BLaER1 (cell line): ENCODE results near the gene INTS11.
A peak's percentile ranks its signal among the peaks of the same experiment; 100 is the strongest.

Experiments used
- H3K27ac ChIP-seq: shearing (Covaris generic); formaldehyde crosslinking; 2 replicates; pipeline ENCODE4 v1.8.1; 2022
- H3K27me3 ChIP-seq: shearing (Covaris generic); formaldehyde crosslinking; 2 replicates; pipeline ENCODE4 v1.8.1; 2022
- H3K36me3 ChIP-seq: shearing (Covaris generic); formaldehyde crosslinking; 2 replicates; pipeline ENCODE4 v1.8.1; 2022
- H3K4me1 ChIP-seq: shearing (Covaris generic); formaldehyde crosslinking; 2 replicates; pipeline ENCODE4 v1.8.1; 2022
- H3K4me2 ChIP-seq: shearing (Covaris generic); formaldehyde crosslinking; 2 replicates; pipeline ENCODE4 v1.8.1; 2022
- H3K4me3 ChIP-seq: shearing (Covaris generic); formaldehyde crosslinking; 2 replicates; pipeline ENCODE4 v1.8.1; 2022
- H3K9ac ChIP-seq: shearing (Covaris generic); formaldehyde crosslinking; 2 replicates; pipeline ENCODE4 v1.8.1; 2022
- H3K9me3 ChIP-seq: shearing (Covaris generic); formaldehyde crosslinking; 2 replicates; pipeline ENCODE4 v1.8.1; 2022
- H4K20me1 ChIP-seq: shearing (Covaris generic); formaldehyde crosslinking; 2 replicates; pipeline ENCODE4 v1.8.1; 2022
- Cebpa-rat ChIP-seq: shearing (Covaris generic); IDR thresholded peaks from 2 replicates; pipeline ENCODE4 v1.8.1; 2022

The INTS11 gene

DNA sequence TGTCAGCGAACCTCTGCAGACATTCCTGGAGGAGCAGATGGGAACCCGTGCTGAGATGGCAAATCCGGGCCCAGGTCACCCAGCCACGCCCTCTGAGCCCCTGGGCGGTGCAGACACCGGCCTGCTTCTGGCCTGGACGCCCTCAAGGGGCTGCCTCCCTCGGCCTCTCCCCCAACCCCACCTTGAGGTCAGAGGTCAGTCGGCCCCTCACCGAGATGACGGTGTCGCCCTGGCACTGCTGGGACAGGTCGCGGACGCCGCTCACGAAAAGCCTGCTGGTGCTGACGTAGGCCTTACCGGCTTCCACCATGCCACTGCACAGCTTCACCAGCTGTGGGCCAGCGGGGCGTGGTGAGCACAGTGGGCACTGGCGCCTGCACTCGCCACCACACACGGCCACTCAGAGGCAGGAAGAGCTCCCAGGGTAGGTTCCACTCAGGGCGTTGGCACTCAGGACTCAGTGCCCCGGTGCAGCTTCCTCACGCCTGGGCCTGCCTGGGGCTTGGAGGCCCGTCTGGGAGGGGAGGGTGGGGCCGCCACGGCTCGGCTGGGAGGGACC, 21.4 kb downstream of the INTS11 start:
- 0 out of 2 replicates have a peak overlapping the region, but pooled peaks have one; percentile 6 for H3K27ac ChIP-seq
- peaks cover 60% of the 10 kb centered on the region for H3K4me1 ChIP-seq
- H3K9ac ChIP-seq: no peak overlapping the region
- H3K9me3 ChIP-seq: no peaks in the 10 kb centered on the region
- no peak overlapping the region for H3K4me3 ChIP-seq
- 0 out of 2 replicates have a peak overlapping the region, but pooled peaks have one; percentile 99 for H3K4me2 ChIP-seq
- TF ChIP-seq Cebpa-rat: no peak
- H3K27me3 ChIP-seq: no peaks in the 10 kb centered on the region
- peaks cover 92% of the 10 kb centered on the region for H4K20me1 ChIP-seq
- H3K36me3 ChIP-seq: peaks cover under 1% of the 10 kb centered on the region; the same call in 1 of the 2 replicates

DNA sequence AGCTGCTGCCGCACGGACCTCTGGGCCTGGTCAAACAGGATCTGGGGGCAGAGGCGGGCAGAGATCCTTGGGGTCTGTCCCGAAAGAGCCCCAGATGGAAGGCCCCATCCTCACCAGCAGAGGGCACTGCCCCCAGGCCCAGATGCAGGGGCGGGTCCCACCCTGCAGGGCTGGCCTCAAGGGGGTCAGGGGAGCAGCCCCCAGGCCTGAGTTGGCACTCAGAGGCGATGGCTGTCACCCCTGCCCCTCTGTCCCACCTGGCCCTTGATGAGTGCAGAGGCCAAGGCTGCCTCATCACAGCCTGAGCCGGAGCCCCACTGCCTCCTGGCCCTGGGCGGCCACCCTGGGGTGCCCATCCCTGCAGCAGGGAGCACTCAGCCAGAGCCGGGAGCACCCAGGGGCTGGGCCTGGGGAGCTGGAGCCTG, 22.4 kb downstream of the INTS11 start:
- H4K20me1 ChIP-seq: peaks cover 91% of the 10 kb centered on the region
- H3K4me3 ChIP-seq: no peak overlapping the region
- no peaks in the 10 kb centered on the region for H3K27me3 ChIP-seq
- H3K36me3 ChIP-seq: peaks cover 7% of the 10 kb centered on the region; the same call in 1 of the 2 replicates
- no peak overlapping the region for H3K9ac ChIP-seq
- H3K27ac ChIP-seq: no peak overlapping the region
- H3K9me3 ChIP-seq: no peaks in the 10 kb centered on the region
- H3K4me1 ChIP-seq: peaks cover 59% of the 10 kb centered on the region
- no peak overlapping the region for H3K4me2 ChIP-seq
- no peak for TF ChIP-seq Cebpa-rat

DNA sequence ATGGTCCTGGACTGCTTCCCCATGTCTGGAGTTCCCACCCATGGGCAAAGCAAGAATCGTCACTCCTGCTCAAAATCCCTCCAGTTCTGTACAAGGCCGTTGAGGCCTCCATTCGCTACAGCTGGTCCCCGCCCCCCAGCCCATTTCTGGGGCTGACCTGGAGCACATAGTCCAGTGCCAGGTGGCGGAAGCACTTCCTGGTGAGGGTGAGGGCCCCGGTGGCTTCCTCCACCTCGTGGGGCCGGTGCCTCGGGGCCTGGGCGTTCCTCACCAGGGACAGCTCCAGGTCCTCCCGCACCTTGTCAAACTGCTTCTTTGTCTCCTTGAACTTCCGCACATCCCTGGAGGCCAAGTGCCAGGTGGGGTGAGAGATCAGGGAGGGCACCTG, 24.1 kb downstream of the INTS11 start:
- no peak for TF ChIP-seq Cebpa-rat
- Histone ChIP-seq H4K20me1 (peaks cover 74% of the 10 kb centered on the region), H3K4me3 (no peak overlapping the region), H3K4me1 (peaks cover 42% of the 10 kb centered on the region), H3K27ac (no peak overlapping the region), H3K9ac (no peak overlapping the region), H3K27me3 (no peaks in the 10 kb centered on the region), H3K4me2 (no peak overlapping the region), H3K9me3 (no peaks in the 10 kb centered on the region), H3K36me3 (peaks cover 20% of the 10 kb centered on the region)

DNA sequence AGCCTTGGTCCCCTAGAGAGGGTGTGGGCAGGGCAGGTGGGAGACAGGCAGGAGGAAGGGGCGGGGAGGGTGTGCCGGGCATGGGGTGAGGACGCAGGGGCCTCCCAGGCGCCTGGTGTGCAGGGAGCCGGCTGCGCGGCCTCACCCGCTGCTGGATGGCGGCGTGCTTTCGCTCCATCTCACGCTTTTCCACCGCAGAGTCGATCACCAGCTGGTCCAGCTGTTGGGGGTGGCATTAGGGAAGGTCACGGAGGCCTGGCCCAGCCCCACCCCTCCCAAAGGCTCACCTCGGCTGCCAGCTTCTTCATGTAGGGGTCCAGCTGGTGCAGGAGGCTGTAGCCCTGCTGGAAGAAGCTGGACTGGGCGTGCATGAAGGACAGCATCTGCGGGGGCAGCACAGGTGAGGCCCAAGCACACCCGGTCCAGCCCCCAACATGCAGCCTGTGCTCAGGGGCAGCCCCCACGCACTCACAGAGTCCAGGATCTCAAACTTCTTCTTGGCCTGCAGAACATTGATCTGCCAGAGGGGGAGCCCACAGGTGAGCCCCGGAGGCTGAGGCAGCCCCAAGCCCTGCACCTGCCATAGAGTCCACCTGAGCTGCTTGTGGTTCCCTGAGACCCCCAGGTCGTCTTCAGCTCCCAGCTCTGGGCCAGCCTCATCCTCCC, 24.6 kb downstream of the INTS11 start:
- Histone ChIP-seq H3K9ac (no peak overlapping the region), H3K27ac (no peak overlapping the region), H3K4me3 (no peak overlapping the region), H3K36me3 (peaks cover 25% of the 10 kb centered on the region), H3K27me3 (no peaks in the 10 kb centered on the region), H4K20me1 (peaks cover 70% of the 10 kb centered on the region), H3K4me1 (peaks cover 37% of the 10 kb centered on the region), H3K4me2 (peak overlapping the region; percentile 63; the same call in 1 of the 2 replicates), H3K9me3 (no peaks in the 10 kb centered on the region)
- no peak for TF ChIP-seq Cebpa-rat

DNA sequence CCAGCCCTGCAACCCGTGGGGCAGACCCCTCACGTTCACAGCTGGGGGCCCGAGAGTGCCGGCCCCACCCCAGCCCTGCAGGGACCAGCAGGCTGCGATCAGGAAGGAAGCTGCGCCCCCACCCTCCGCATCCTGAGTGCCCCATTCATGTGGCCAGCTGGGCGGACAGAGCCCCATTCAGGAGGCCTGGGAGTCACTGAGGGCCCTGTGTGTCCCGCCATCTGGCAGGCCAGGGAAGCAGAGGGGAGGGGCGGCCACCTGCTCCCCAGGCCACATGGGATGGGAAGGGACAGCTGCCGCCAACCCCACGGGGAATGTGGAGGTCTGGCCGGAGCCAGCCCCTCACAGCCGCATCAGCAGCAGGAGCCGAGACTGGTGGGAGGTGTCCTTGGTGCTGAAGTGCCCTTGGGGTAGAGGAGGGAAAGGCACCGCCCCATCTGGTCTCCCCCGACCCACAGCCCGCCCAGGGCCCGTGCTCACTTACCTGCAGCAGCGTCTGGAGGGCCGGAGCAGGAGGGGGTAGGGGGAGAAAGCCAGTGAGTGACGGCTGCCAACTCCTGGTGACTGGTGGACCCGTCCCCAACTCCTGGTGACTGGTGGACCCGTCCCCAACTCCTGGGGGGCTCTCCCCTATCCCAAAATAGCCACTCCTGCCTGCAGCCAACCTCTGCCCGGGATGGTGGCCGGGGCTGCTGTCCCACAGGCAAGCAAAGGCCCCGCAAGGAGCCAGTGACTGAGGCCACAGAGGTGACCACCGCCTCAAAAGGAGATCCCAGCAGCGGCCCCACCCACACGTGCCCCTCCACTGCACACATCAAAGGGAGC, 25.4 kb downstream of the INTS11 start:
- no peak overlapping the region for H3K27ac ChIP-seq
- H3K36me3 ChIP-seq: peaks cover 33% of the 10 kb centered on the region
- peaks cover 69% of the 10 kb centered on the region for H4K20me1 ChIP-seq
- H3K9ac ChIP-seq: no peak overlapping the region
- H3K4me3 ChIP-seq: no peak overlapping the region
- H3K4me1 ChIP-seq: peaks cover 30% of the 10 kb centered on the region
- H3K4me2 ChIP-seq: peak overlapping the region; percentile 63
- H3K9me3 ChIP-seq: no peaks in the 10 kb centered on the region
- H3K27me3 ChIP-seq: no peaks in the 10 kb centered on the region
- TF ChIP-seq Cebpa-rat: no peak

DNA sequence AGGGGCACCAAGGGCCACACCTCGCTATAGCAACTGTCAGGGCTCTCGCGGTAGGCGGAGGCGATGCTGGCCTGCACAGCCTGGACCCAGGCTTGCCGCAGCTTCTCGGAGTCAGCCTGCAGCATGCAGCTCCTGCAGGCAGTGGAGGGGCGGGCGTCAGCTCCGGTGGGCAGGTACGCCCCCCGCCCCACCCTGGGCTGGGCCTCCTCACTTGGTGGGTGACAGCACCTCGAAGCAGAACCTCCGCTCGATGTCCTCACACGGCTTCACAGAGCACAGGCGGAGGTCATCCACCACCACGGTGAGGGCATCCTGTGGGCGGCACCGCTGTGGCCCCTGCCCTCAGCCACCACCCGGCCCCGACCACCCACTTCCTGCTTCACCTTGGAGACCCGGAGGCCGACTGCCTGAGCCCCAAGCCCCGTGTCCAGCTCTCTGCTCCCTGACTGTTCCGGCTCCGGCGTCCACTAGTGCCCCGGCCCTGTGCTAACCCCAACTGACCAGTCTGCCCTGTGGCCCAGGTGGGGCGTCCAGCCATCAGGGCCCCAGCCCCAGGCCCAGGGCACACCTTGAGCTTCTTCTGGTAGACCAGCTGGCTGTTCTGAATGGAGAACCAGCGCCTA, 26.5 kb downstream of the INTS11 start:
- H4K20me1 ChIP-seq: peaks cover 58% of the 10 kb centered on the region
- H3K4me1 ChIP-seq: peaks cover 18% of the 10 kb centered on the region
- H3K4me2 ChIP-seq: no peak overlapping the region
- no peak overlapping the region for H3K4me3 ChIP-seq
- no peak for TF ChIP-seq Cebpa-rat
- no peak overlapping the region for H3K27ac ChIP-seq
- peaks cover 40% of the 10 kb centered on the region for H3K36me3 ChIP-seq
- H3K9me3 ChIP-seq: no peaks in the 10 kb centered on the region
- H3K27me3 ChIP-seq: no peaks in the 10 kb centered on the region
- no peak overlapping the region for H3K9ac ChIP-seq

DNA sequence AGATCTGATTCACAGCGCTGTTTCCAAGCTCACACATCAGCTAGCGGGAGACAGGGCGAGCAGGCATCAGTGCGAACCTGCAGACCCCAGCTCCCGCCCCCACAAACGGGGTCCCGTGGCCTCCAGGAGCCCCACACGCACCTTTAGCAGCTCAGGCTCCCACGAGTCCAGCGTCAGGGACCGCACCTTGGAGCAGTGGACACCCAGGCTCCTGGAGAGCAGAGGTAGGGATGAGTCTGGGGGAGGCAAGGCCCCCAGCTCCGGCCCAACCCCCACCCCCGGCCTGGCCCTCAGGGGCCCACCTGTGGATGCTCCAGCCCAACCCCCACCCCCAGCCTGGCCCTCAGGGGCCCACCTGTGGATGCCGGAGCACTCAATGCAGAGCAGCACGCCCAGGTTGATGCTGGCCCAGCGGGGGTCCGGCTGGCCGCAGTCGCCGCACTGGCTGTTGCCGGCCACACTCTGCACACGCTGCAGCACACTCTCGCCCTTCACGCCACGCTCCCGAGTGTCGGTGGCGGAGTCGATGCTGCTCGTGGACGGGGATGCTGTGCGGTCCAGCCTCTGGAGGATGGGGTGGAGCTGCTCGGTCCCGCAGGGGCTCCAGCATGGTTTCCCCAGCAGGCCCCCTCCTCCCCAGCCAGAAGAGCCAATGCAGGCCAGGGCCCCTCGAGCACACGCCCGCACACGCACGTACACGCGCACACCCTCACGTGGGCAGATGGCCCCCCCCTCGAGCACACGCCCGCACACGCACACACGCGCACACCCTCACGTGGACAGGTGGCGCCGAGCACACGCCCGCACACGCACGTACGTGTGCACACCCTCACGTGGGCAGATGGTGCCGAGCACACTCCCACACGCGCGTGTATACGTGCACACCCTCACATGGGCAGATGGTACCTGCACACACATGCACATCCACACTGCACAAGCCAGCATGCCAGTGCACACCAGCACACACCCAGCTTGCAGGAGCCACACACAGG, 28.1 kb downstream of the INTS11 start:
- H3K27me3 ChIP-seq: no peaks in the 10 kb centered on the region
- no peak overlapping the region for H3K4me2 ChIP-seq
- H4K20me1 ChIP-seq: peaks cover 56% of the 10 kb centered on the region
- no peaks in the 10 kb centered on the region for H3K9me3 ChIP-seq
- no peak overlapping the region for H3K9ac ChIP-seq
- H3K4me1 ChIP-seq: peaks cover 29% of the 10 kb centered on the region
- H3K27ac ChIP-seq: no peak overlapping the region
- no peak overlapping the region for H3K4me3 ChIP-seq
- no peak for TF ChIP-seq Cebpa-rat
- peaks cover 42% of the 10 kb centered on the region for H3K36me3 ChIP-seq

DNA sequence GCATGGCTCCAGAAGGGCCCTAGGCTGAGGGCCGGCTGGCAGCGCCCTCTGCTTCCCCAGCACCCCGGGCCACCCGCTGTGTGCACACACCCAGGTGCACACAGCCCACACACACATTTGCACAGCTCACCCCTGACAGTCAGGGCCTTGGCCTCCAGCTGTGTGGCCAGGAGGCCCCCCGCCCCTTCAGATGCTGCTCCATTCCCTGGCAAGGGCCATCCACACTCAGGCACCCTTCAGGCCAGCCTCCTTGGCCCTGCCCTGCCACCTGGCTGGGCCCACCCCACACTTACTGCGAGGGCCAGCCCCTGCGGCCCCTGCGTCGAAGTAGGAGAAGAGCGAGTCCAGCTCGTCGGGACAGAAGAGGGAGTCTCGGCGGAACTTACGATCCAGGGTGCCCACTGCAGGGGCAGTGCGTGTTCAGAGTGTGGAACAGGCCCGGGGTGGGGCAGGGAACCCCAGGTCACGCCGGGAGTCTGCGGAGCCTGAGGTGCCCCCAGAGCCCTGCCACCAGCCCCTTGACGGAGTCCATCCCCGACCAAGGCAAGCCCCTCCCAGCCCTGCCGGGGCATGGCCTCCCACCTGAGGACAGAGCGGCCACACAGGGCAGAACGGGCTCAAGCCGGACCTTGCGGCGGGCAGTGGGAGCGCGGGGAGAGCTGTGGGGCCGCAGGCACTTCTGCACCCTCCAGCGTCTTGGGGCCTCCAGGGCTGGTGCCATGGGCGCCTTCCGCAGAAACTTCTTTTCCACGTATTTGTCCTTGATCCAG, 29.1 kb downstream of the INTS11 start:
- H3K4me3 ChIP-seq: no peak overlapping the region
- H3K27me3 ChIP-seq: no peaks in the 10 kb centered on the region
- no peak overlapping the region for H3K9ac ChIP-seq
- no peak overlapping the region for H3K27ac ChIP-seq
- no peak overlapping the region for H3K4me2 ChIP-seq
- H3K36me3 ChIP-seq: peaks cover 42% of the 10 kb centered on the region
- H3K9me3 ChIP-seq: no peaks in the 10 kb centered on the region
- peaks cover 50% of the 10 kb centered on the region for H4K20me1 ChIP-seq
- peaks cover 39% of the 10 kb centered on the region for H3K4me1 ChIP-seq
- TF ChIP-seq Cebpa-rat: no peak
